HepG2 (cell line): ENCODE measurements around the gene SORL1-AS1.

ENCODE experiments used
- ATAC-seq: fragments of 200-7000 bp; cut with Tn5 transposase; 3 replicates; pipeline ENCODE4 v1.9.1; 2020; ENCODE audit warnings: mild to moderate bottlenecking, moderate library complexity
- BruUV-seq: library from RNA; stranded (reverse); fragments of 400-500 nt; replicated peaks from 2 replicates; lab custom pipeline; 2021; lab: Mats Ljungman, UMichigan
- CTCF ChIA-PET: fragments of 300-600 bp; formaldehyde crosslinking; extraction: SDS; loops from one replicate; lab custom pipeline; 2021; ENCODE audit warnings: low total read pairs, inconsistent platforms, low intra/inter-chr PET ratio; lab: Yijun Ruan, JAX
- POLR2A ChIA-PET: fragments of 350-600 bp; sonication (Branson Sonifier 250); formaldehyde crosslinking; loops from one replicate; lab custom pipeline; 2020; ENCODE audit warnings: antibody characterized with exemption, inconsistent platforms; lab: Yijun Ruan, JAX
- DNase-seq: peaks from one replicate; pipeline ENCODE4 v3.0.0-alpha.2; 2015; ENCODE audit warnings: low spot score
- FAIRE-seq: peaks from 3 replicates; lab custom pipeline; 2011; peaks lifted over from hg19 to GRCh38; lab: Jason Lieb, UNC
- H2AFZ ChIP-seq: one replicate; pipeline ENCODE4 v1.6.1; 2011; ENCODE audit warnings: low read length, inconsistent platforms
- H3K27ac ChIP-seq: fragments of 300-600 bp; 3 replicates; pipeline ENCODE4 v1.8.0; 2011; ENCODE audit warnings: mixed run types, mild to moderate bottlenecking, mixed read lengths, low read length, inconsistent platforms; ENCODE audit not compliant: insufficient read depth; ENCODE audit errors: extremely low read length
- H3K27me3 ChIP-seq, 2 experiments: fragments of 200-600 bp in 1 of 2; 2 replicates in 1 of 2; 3 replicates in 1 of 2; pipeline versions ENCODE4 v1.6.0 to v1.8.0; 2011; ENCODE audit warnings: low read length in 2 of 2, mild to moderate bottlenecking in 2 of 2, moderate library complexity in 2 of 2, inconsistent platforms in 1 of 2; ENCODE audit not compliant: insufficient read depth in 2 of 2, control insufficient read depth in 1 of 2
- H3K36me3 ChIP-seq, 2 experiments: fragments of 200-600 bp in 1 of 2; replicated peaks in 1 of 2; 2 replicates in 1 of 2; 3 replicates in 1 of 2; pipeline versions ENCODE4 v1.5.1 to v1.8.0; 2011; ENCODE audit warnings: low read length in 2 of 2, inconsistent platforms in 1 of 2; ENCODE audit not compliant: insufficient read depth in 2 of 2, control insufficient read depth in 1 of 2
- H3K4me1 ChIP-seq: 2 replicates; pipeline ENCODE4 v1.5.1; 2012; ENCODE audit warnings: low read length, inconsistent platforms; ENCODE audit not compliant: insufficient read depth
- H3K4me2 ChIP-seq: 2 replicates; pipeline ENCODE4 v1.6.0; 2011; ENCODE audit warnings: low read depth, low read length, inconsistent platforms
- H3K4me3 ChIP-seq, 3 experiments: fragments of 200-600 bp in 1 of 3; sonication (generic), shearing (Covaris generic) in 1 of 3; replicated peaks in 1 of 3; 2 replicates each; pipeline ENCODE4 v1.5.1; 2011 to 2016; ENCODE audit warnings: low read length in 3 of 3, inconsistent platforms in 2 of 3, low read depth in 2 of 3, mild to moderate bottlenecking in 2 of 3, control low read depth in 1 of 3, mixed read lengths in 1 of 3; ENCODE audit not compliant: insufficient read depth in 1 of 3
- H3K79me2 ChIP-seq: one replicate; pipeline ENCODE4 v1.6.1; 2011; ENCODE audit warnings: low read length, inconsistent platforms; ENCODE audit not compliant: insufficient read depth
- H3K9ac ChIP-seq: 2 replicates; pipeline ENCODE4 v1.6.0; 2011; ENCODE audit warnings: mild to moderate bottlenecking, low read depth, low read length, inconsistent platforms; ENCODE audit not compliant: insufficient read depth
- H3K9me3 ChIP-seq: 2 replicates; pipeline ENCODE4 v1.5.1; 2012; ENCODE audit warnings: mild to moderate bottlenecking, low read length
- H4K20me1 ChIP-seq: 2 replicates; pipeline ENCODE4 v1.6.0; 2011; ENCODE audit warnings: inconsistent platforms, mild to moderate bottlenecking, low read length, moderate library complexity; ENCODE audit not compliant: insufficient read depth
- BORCS8-MEF2B ChIP-seq: sonication (generic); formaldehyde crosslinking; IDR thresholded peaks from 2 replicates; pipeline ENCODE4 v1.8.0; 2022; ENCODE audit warnings: mild to moderate bottlenecking, missing genetic modification reagents
- HNF1B ChIP-seq: sonication (generic); formaldehyde crosslinking; IDR thresholded peaks from 2 replicates; pipeline ENCODE4 v1.5.1; 2020; ENCODE audit warnings: mild to moderate bottlenecking, moderate library complexity, missing genetic modification reagents
- KDM3A ChIP-seq: IDR thresholded peaks from 2 replicates; pipeline ENCODE4 v1.6.1; 2018; ENCODE audit warnings: low read depth, missing compliant biosample characterization
- KDM5B ChIP-seq: sonication (generic); formaldehyde crosslinking; IDR thresholded peaks from 2 replicates; pipeline ENCODE4 v1.4.0; 2020; ENCODE audit warnings: missing genetic modification reagents, mild to moderate bottlenecking, borderline replicate concordance
- MBD4 ChIP-seq: IDR thresholded peaks from 2 replicates; pipeline ENCODE4 v1.6.1; 2012; ENCODE audit warnings: low read length, inconsistent platforms, borderline replicate concordance
- NFE2 ChIP-seq: sonication (generic); formaldehyde crosslinking; IDR thresholded peaks from 2 replicates; pipeline ENCODE4 v1.4.0; 2020; ENCODE audit warnings: missing genetic modification reagents
- PBX3 ChIP-seq: sonication (generic); formaldehyde crosslinking; IDR thresholded peaks from 2 replicates; pipeline ENCODE4 v1.8.1; 2023; ENCODE audit warnings: missing genetic modification reagents, inconsistent platforms, borderline replicate concordance
- RBM22 ChIP-seq: fragments of 200-400 bp; formaldehyde crosslinking; optimal IDR thresholded peaks from 2 replicates; pipeline ENCODE3; 2017; ENCODE audit warnings: mild to moderate bottlenecking, low read length, moderate library complexity
- SP4 ChIP-seq: sonication (generic); formaldehyde crosslinking; IDR thresholded peaks from 2 replicates; pipeline ENCODE4 v1.8.1; 2023; ENCODE audit warnings: mild to moderate bottlenecking, missing genetic modification reagents
- THAP11 ChIP-seq: IDR thresholded peaks from 2 replicates; pipeline ENCODE4 v1.6.1; 2016; ENCODE audit warnings: missing biosample characterization, missing genetic modification reagents
- ZMYM3 ChIP-seq: sonication (generic); formaldehyde crosslinking; IDR thresholded peaks from 2 replicates; pipeline ENCODE4 v1.5.1; 2020; ENCODE audit warnings: mild to moderate bottlenecking, missing genetic modification reagents
- ZNF143 ChIP-seq: sonication (generic); formaldehyde crosslinking; IDR thresholded peaks from 2 replicates; pipeline ENCODE4 v1.4.0; 2020; ENCODE audit warnings: missing genetic modification reagents
- ZNF512 ChIP-seq: sonication (generic); formaldehyde crosslinking; IDR thresholded peaks from 2 replicates; pipeline ENCODE4 v1.4.0; 2020; ENCODE audit warnings: mild to moderate bottlenecking, missing genetic modification reagents
- ZNF552 ChIP-seq: sonication (generic); formaldehyde crosslinking; IDR thresholded peaks from 2 replicates; pipeline ENCODE4 v1.9.0; 2022; ENCODE audit warnings: missing genetic modification reagents, mild to moderate bottlenecking, borderline replicate concordance
- ZNF564 ChIP-seq: sonication (generic); formaldehyde crosslinking; IDR thresholded peaks from 2 replicates; pipeline ENCODE4 v1.8.1; 2023; ENCODE audit warnings: mild to moderate bottlenecking, missing genetic modification reagents
- ZNF724P ChIP-seq: sonication (generic); formaldehyde crosslinking; IDR thresholded peaks from 2 replicates; pipeline ENCODE4 v1.8.0; 2022; ENCODE audit warnings: missing genetic modification reagents, borderline replicate concordance
- ZNF749 ChIP-seq: sonication (generic); formaldehyde crosslinking; IDR thresholded peaks from 2 replicates; pipeline ENCODE4 v1.8.0; 2022; ENCODE audit warnings: mild to moderate bottlenecking, missing genetic modification reagents, moderate library complexity, borderline replicate concordance
- WGBS: methylation state at CpG from one replicate; pipeline ENCODE4 v1.1.6; 2017; ENCODE audit warnings: low lambda C conversion rate; 5-methylcytosine and 5-hydroxymethylcytosine counted together
- in situ Hi-C: cut with HindIII; loops from 2 replicates; pipeline ENCODE4 v1.10.0; 2017; ENCODE audit warnings: low pct_unique_long_range_greater_than_20kb; ENCODE audit not compliant: extremely low pct_ligation_motif_present
- intact Hi-C: fragments of 100-400 bp; cut with micrococcal nuclease; formaldehyde crosslinking; loops from one replicate; pipeline ENCODE4 v1.10.0; 2022; ENCODE audit not compliant: unreplicated experiment

SORL1-AS1 gene

GRCh38 chr11:121451178-121451985, 1.4 kb downstream of the SORL1-AS1 start:
- H3K9me3 ChIP-seq, result no peaks in the 10 kb centered on the region
- POLR2A ChIA-PET, result interaction anchor here (0.8 to 2.7 kb wide), 11 partner anchors 8 to 159 kb away, joined by 3 to 21 read pairs (median 3); partner anchors contain the start of gene SC5D
- TF ChIP-seq PBX3 (no peak), MBD4 (no peak), ZNF552 (CRISPR knock-in tag) (no peak), RBM22 (no peak), ZNF724P (CRISPR knock-in tag) (no peak), ZNF512 (CRISPR knock-in tag) (no peak), NFE2 (CRISPR knock-in tag) (no peak), SP4 (no peak), HNF1B (CRISPR knock-in tag) (peak; percentile 92), ZMYM3 (CRISPR knock-in tag) (0 out of 2 replicates have a peak, but pooled peaks have one; percentile 11), KDM3A (CRISPR knock-in tag) (no peak), THAP11 (CRISPR knock-in tag) (no peak; the same call in 1 of the 2 replicates), BORCS8-MEF2B (CRISPR knock-in tag) (no peak), ZNF143 (CRISPR knock-in tag) (no peak), ZNF749 (CRISPR knock-in tag) (no peak), KDM5B (CRISPR knock-in tag) (no peak; the same call in 1 of the 2 replicates), ZNF564 (CRISPR knock-in tag) (0 out of 2 replicates have a peak, but pooled peaks have one; percentile 13)

More at GRCh38 chr11:121451178-121451985, 1.4 kb downstream of the SORL1-AS1 start:
- peak; percentile 30 for FAIRE-seq
- intact Hi-C loops (loop anchor here (5.0 kb wide), 1 partner anchor 101 kb away; no protein-coding TSS in a partner anchor), in situ Hi-C loops (loop anchor here (5.0 kb wide), 1 partner anchor 111 kb away; no protein-coding TSS in a partner anchor)
- peaks cover 41% of the 10 kb centered on the region for H3K79me2 ChIP-seq
- WGBS, result 2% methylated on average over 11 of the region's 22 CpGs
- H3K27me3 ChIP-seq, result peaks cover 0 to 6% of the 10 kb centered on the region in 2 experiments; a peak in 1 of 5 replicates
- H3K27ac ChIP-seq, result peak overlapping the region; percentile 61
- ATAC-seq, result peak; percentile 54
- peak overlapping the region; percentile 73 for H3K9ac ChIP-seq
- no peaks in the 10 kb centered on the region for H3K36me3 ChIP-seq
- H2AFZ ChIP-seq, result peak overlapping the region; percentile 21
- CTCF ChIA-PET, result no interaction called here
- peak overlapping the region; percentile 70 to 96 (median 94) for H3K4me3 ChIP-seq
- BruUV-seq, result no TSS peak
- H3K4me2 ChIP-seq, result peak overlapping the region; percentile 84
- no peaks in the 10 kb centered on the region for H4K20me1 ChIP-seq
- H3K4me1 ChIP-seq, result peaks cover 80% of the 10 kb centered on the region
- DNase-seq, result peak; percentile 43
